GM21529 (cell line): Measurements from ENCODE around the gene IGF2.

Experiments
- ATAC-seq: cut with Tn5 transposase; IDR thresholded peaks from one replicate; pipeline ENCODE4 v1.9.1; 2021; ENCODE audit not compliant: unreplicated experiment

Gene IGF2

DNA sequence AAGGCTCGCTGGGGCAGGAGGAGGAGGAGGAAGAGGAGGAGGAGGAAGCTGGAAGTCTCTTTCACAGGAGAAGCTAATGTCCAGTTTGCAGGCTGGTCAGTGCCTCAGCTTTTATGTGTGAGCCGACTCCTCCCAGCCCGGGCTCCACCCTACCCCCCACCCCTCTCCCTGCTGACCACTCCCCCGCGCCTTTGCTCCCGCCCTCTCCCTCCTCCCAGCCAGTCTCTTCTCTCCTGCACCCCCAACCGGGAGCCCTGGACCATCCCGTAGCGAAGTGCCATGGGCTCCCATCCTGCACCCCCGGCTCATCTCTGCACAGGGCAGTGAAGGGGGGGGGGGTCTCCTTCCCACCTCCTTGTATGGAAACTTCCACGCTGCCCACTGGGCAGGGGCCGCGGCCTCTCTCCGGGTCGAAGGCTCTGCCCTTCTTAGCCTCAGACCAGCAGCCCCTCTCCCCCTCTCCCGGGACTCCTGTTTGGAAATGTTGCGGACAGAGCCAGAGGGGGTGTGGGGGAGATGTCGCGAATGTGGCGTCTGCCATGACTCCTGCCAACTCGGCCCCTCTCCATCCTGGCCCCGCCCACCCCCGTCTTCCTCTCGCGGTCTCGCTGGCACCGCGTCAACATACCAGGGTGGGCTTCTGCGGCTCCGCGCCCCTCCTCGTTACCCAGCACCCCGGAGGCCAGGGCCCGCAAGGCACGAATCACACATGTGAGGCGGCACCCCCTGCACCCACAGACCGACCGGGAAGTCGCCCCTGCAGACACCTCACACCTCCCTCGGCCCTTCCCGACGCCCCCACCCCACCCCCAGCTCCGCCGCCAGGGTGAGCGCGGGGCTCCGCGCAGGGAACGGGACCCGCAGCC, 1.8 kb downstream of the IGF2 start:
- no peak for ATAC-seq

DNA sequence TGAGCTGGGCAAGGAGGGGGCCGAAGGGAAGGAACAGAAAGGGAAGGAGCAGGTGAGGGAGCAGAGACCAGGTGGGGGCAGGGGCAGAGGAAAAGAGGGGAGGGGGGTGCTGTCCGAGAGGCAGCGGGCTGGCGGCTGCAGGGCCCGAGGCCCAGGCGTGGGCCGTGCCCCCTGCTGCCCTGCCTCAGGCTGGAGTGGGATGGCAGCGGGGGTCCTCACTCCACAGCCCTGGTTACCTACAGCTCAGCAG, 2.3 kb downstream of the IGF2 start:
- ATAC-seq = no peak

DNA sequence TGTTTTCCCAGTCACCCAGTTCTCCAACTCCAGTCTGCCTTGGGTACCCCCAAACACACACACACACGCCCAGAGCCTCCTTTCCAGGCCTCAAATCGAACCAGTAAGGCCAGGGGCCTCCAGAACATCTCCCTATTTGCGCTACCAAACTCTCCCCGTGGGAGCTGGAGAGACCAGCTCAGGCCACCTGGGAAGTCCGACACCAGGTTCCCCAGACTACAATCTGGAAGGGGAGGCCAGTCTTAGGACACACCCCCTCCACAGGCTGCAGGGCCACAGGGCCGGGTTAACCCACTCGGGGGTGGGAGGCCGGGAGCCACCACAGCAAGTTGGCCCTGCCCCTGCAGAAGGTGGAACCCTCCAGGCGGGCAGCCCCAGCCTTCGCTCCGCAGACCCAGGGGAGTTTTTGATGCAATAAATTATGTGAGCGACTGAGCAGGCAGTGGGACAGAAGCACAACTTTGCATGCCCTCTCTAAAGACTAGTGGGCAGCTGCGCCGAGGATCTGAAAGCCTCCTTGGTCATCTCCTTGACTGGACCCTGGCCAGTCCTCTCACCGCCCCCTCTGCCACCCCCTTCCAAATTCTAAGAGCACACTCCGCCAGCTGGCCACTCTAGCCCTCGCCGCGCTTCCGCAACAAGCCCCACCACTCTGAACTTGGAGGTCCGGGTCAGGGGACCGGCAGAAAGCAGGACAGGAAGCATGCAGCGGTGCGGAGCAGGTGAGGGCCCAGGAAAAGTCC, 2.8 kb downstream of the IGF2 start:
- ATAC-seq = no peak

DNA sequence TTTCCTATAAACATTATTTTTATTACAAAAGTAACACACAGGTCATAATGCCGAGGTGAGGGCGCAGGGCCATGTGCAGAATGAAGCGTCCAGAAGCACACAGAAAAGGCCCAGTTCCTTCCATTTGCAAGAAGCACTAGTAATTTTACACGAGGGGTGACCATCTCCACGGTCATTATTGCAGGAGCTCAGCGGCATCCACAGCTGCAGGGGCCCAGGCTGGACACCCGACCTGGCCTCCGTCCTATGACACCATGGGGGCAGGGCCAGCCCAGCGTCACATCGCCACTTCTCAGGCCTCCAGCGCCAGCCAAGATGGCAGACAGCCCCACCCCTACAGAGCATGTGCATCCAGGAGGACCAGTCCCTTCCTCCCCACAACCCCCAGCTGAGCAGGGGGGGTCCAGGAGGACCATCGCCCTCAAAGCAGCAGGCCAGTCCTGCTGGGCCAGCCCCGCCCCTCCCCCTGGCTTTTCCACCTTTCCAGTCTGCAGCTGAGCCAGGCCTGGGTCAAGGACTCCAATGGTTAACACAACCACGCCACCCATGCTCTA, 3.5 kb downstream of the IGF2 start:
- ATAC-seq = no peak

DNA sequence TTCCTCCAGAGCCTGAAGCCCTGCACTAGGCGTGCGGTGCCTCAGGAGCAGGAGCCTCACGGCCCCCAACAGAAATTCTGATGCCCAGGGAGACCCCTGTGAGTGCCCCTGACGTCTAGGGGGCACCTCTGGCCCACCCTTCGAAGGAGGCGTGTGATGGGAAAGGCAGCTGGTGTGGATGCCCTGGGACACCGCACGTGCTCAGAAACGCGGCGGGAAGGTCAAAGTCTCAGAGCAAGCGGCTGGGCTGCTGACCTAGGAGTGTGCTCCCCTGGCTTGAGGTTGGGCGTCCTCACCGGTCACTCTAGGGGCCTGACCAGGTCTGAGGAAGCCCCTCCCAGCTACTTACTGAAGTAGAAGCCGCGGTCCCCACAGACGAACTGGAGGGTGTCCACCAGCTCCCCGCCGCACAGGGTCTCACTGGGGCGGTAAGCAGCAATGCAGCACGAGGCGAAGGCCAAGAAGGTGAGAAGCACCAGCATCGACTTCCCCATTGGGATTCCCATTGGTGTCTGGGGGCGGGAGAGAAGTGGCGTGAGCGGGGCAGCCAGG, 4.1 kb downstream of the IGF2 start:
- ATAC-seq = no peak

DNA sequence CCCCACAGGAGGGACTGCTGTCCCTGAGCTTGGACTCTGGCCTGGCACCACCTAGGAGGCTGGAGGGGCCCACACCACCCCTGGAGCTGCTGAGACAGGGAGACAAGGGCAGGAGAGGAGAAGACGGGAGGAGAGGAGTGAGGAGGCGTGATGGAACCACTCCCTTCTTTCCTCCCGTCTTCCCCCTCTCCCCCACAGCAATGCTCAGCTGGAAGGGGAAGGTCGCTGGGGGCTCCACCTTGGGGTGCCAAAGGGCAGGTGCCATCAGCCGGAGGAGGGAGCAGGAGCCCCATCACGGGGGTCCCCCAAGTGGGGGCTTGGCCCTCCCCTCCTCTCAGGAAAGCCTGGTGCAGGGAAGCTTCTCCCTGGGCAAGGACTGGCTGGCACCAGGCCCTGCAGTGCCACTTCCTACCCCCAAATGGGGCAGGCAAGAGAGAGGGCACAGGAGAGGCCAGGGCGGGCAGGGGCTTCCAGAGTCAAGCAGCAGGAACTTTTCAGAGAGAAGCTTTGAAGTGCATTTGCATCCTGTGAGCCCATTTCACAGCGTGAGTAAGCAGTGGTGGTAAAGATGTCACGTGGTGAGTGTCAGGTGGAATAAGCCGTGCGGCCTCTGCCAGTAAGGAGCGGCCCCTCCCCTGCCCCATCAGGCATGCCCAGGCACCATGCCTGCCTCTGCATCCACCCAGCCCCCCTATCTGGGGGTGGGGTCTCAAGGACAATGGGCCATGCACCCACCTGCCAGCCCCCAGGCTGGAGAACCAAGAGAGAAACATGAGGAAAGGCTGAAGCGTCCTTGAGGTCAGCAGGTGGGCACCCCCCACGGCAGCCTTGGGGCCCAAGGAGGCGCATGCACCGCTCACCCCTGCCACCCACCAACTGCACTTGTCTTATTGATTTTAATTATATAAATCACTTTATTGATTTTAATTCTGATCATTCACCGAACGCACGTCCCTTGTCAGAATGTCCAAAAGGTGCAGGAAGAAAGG, 4.9 kb downstream of the IGF2 start:
- ATAC-seq = no peak

DNA sequence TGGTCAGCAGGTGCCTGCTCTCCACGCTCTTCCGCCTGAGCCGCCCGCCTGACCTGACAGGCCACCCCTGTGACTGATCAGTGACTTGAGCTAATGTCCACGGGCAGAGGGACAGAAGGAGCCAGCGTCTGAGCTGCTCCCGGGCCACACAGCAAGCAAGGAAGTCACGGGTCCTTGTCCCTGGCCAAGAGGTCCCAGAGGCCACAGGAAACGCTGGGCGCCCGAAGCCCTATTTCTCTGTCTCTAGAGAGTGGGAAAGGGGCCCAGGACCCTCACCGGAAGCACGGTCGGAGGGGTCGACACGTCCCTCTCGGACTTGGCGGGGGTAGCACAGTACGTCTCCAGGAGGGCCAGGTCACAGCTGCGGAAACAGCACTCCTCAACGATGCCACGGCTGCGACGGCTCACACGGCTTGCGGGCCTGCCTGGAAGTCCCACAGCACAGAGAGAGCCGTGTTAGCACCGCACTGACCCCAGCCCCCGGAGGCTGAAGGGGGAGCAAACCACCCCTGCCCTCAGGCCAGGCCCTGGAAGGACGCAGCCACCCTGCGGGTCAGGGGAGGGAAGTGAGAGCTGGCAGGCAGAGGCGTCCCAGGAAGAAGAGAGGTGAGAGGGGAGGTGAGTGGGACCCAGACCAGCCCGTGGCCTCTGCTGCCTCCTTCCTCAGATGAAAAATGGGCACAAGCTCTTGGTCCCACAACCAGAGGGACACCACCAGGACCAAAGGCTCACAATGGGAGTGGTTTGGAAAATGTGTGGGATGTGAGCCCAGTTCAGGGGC, 5.8 kb downstream of the IGF2 start:
- ATAC-seq = no peak

DNA sequence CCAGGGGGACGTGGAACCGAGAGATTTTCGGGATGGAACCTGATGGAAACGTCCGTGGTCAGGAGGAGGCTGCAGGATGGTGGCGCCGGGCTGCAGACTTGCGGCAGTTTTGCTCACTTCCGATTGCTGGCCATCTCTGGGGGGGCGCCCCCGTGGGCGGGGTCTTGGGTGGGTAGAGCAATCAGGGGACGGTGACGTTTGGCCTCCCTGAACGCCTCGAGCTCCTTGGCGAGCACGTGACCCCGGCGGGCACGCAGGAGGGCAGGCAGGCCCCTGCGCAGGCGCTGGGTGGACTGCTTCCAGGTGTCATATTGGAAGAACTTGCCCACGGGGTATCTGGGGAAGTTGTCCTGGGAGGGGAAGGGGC, 6.3 kb downstream of the IGF2 start:
- no peak for ATAC-seq

DNA sequence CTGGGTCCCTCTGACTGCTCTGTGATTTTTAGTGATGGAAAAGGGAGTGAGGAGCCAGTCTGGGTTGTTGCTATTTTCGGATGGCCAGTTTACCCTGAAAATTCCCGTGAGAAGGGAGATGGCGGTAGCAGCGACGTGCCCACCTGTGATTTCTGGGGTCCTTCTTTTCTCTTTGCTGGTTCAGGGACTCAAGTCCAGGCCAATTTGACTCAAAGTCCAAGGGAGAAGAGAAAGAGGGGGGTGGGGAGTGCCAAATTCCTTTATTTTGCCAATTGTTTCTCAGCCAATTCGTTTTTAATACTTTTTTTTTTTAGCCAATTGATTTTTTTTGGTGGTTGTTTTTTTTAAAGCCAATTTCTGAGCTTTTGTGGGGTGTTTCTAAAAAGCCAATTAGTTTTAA, 6.9 kb downstream of the IGF2 start:
- no peak for ATAC-seq

DNA sequence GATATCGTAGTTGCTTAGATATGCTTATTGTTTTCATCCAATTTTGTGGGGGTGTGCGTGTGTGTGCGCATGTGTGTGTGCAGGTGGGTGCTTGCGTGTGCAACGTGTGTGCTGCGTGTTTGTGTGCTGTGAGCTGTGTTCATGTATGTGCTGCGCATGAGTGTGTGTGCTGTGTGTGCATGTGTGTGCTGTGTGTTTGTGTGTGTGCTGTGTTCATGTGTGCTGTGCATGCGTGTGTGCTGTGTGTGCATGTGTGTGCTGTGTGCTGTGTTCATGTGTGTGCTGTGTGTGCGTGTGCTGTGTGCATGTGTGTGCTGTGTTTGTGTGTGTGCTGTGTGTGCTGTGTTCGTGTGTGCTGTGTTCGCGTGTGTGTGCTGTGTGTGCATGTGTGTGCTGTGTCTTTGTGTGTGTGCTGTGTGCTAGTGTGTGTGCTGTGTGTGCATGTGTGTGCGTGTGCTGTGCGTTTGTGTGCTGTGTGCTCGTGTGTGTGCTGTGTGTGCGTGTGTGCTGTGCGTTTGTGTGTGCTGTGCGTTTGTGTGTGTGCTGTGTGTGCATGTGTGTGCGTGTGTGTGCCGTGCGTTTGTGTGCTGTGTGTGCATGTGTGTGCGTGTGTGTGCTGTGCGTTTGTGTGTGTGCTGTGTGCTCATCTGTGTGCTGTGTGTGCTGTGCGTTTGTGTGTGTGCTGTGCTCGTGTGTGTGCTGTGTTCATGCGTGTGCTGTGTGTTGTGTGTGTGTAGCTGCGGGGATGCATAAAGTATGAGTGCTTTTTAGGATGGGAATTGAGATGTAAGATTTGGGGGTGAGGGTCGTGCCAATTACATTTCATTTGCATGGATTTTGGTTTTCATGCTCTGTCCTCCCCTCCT, 7.6 kb downstream of the IGF2 start:
- no peak for ATAC-seq

DNA sequence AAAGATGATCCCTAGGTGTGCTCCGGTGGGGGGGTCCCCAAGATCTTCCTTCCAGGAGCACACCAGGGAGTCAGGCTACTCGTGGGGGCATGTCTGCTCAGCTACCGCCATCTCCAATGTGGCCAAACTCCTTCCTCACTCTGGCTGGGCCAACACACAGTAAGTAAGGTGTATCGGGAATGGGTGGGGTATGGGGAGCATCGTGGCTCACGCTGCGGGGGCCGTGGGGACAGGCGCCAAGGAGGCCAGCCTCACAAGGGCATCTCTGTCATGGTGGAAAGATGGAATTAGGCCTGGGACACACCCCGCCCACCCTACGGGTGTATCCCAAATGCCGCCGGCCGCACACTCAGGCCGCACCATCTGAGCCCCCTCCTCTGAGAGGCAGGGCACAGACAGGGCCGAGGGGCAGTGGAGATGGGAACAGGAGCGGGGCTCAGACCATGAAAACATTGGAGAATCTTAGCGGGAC, 8.3 kb downstream of the IGF2 start:
- ATAC-seq = no peak

DNA sequence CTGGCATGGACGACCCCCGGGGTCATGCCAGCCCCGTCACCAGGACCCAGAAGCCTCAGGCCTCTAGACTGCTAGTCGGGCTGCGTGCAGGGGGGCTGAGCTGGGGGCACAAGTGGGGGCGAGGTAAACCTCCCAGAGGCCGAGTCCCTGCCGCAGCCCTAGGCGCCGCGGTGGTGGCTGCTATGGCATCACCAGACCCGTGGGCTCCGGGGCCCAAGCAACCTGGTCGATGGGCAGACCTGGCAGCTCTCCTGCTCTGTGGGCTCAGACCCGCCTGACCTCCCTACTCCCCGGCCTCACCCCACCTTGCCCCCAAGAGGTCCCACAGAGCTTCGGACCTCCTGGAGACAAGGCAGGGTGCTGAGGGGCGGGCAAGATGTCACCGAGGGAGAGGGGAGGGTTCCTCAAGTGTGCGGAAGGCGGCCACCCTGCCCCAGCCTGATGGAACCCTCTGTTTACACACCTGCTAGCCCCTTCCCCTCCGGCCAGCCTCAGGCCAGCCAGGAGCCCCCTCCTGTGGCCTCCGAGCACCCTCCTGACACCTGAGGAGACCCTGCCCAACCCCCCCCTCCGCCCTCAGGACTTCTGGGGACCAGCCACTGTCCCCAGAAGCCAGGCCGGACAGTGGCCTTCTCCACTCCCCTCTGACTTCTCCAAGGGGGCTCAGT, 9.4 kb downstream of the IGF2 start:
- ATAC-seq = no peak

DNA sequence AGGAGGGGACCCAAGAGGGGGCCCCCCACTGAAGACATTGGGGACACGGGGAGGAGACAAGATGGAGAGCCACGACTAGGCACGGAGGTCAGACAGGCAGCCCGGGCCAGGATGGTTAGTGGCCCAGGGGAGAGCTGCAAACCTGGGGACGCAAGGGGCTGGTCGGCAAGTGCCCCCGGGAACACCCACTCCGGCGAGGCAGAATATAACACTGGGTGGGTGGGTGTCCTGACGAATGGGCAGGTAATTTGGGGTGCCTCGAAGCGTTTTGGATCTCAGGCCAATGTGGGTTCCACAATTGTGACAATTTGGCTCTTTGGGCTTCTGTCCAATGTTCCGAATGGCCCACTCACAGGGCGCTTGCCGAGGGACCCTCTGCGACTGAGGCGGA, 9.9 kb downstream of the IGF2 start:
- no peak for ATAC-seq

DNA sequence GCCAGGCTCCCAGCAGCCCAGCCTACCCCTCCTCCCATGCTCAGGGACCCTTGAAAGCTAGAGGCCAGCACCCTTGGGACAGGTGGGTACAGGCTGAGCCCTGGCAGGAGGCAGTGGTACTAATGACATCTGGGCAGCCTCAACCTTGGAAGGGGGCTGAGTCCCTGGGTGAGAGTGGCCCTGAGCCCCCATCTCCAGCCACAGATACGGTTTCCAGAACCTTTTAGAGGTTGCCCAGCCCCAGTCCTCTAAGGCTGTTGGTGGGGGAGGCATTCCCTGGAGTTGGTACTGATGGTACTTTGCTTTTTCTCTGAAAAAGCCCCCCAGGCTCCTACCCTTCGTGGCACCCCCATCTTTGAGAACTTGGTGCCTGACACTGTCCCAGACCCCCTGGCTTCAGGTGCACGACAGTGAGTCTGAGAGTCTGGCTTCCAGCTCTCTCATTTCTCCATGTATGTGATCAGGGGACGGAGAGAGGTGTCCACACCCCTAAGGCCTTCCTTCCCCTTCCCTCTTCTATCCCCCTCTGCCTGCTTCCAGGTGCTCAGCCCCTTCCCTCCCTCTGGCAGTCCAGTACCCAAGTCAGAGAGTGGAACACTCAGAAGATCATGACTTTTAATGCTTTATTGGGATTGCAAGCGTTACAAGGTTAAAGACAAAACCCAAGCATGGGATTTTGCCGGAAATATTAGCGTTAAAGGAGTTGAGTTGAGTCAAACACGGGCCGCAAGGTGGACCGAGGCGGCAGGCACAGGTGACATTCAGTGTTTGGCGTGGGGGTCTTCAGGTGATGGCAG, 10.5 kb downstream of the IGF2 start:
- ATAC-seq = no peak

DNA sequence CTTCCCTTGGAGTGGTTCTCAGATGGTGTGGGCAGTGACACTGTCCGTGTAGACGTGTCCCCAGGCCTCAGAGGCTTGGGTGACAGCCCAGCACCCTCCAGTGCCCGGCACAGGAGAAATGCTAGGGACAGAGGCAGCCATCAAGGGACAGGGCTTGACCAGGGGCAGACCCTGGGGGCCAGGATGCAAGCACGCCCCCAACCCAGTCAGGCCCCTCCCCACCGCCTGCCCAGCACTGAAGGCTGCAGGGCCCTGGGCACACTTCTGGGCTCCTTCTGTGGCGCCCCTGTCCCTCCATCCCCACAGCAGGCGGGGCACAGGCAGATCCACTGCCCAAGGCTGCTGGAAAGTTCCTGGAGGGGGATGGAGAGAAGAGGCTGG, 11.1 kb downstream of the IGF2 start:
- ATAC-seq = no peak

DNA sequence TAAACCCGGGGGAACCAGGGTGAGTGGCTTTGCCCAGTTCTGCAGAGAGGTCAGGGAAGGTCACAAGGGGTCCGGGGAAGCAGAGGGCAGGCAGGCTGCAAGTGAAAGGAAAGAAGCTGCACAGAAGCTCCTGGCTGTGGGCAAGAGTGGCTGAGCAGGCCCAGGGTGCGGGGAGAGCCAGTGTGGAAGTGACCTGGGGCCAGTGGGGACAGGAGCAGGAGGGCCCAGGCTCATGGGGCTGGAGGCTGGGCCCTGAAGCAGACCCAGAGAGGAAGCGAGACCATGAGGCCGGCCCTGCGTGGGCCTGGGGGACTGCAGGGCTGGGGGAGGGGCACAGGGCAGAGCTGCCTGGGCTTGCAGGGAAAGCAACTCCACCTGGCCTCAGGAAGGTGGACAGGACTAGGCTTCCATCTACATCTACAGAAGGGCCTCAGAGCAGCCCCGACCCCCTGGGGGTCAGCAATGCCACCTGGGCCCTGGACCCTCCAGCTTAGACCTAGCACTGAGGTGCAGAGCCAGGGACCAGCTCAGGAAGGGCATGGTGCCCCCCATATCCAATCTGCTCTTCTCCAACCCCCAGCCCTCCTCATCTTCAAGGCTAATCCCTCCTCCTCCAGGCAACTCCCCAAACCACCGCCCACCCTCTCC, 11.6 kb downstream of the IGF2 start:
- ATAC-seq = no peak

DNA sequence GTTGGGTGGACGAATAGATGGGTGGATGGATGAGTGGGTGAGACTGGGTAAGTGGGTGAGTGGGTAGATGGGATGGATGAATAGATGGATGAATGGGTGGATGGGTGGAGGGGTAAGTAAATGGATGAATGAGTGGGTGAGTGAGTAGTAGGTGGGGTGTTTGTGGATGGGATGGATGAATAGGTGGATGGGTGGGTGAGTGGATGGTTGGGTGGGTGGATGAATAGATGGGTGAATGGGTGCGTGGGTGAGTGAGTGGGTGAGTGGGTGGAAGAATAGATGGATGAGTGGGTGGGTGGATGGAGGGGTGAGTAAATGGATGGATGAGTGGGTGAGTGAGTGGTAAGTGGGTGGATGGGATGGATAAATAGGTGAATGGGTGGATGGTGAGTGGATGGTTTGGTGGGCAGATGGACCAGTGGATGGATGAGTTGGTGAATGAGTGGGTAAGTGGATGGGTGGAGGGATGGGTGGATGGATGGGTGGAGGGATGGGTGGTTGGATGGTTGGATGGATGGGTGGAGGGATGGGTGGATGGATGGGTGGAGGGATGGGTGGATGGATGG, 12.6 kb downstream of the IGF2 start:
- ATAC-seq = no peak
